ENCODE measurements around the gene ARID5B.

GRCh38 chr10:62031507-62031906 is 130.0 kb downstream of the ARID5B start:
- TF ChIP-seq EZH2 (IDR thresholded peaks at IDR 0.05; ENCODE audit: low read depth, unreplicated experiment) (no peak), POLR2AphosphoS5 (IDR thresholded peaks at IDR 0.05; ENCODE audit: low read depth) (no peak), CTCF (conservative IDR thresholded peaks at IDR 0.05; ENCODE audit: low read depth in 2 of 2) (no peak), EZH2phosphoT487 (IDR thresholded peaks at IDR 0.05; ENCODE audit: unreplicated experiment) (no peak), REST (IDR thresholded peaks at IDR 0.05; ENCODE audit: unreplicated experiment) (no peak), ZNF114 (CRISPR knock-in tag; IDR thresholded peaks at IDR 0.05) (no peak), NANOG (IDR thresholded peaks at IDR 0.05; ENCODE audit: borderline replicate concordance) (no peak), ZNF331 (CRISPR knock-in tag; IDR thresholded peaks at IDR 0.05; ENCODE audit: low read depth) (no peak), JUNB (IDR thresholded peaks at IDR 0.05; ENCODE audit: unreplicated experiment) (no peak), CREB1 (CRISPR knock-in tag; IDR thresholded peaks at IDR 0.05; ENCODE audit: low read depth) (no peak), ETS1 (IDR thresholded peaks at IDR 0.05) (no peak), ZNF462 (CRISPR knock-in tag; IDR thresholded peaks at IDR 0.05) (no peak), STAT1 (IDR thresholded peaks at IDR 0.05; ENCODE audit: unreplicated experiment) (no peak)

Measured in GM23338 (cell line).